HUES6 (cell line): ENCODE results near the gene PDZRN3.
"Not testable (repeated sequence)": the region's sequence is repeated elsewhere in the genome, so short reads cannot be mapped to it uniquely, and the experiment has no call there.

Source experiments
- H3K27ac ChIP-seq: 2 replicates; pipeline ENCODE4 v1.7.0; 2013; ENCODE audit warnings: low read depth, mild to moderate bottlenecking, low read length, inconsistent platforms
- H3K27me3 ChIP-seq: 2 replicates; pipeline ENCODE4 v1.6.1; 2013; ENCODE audit warnings: low read length; ENCODE audit not compliant: control insufficient read depth, insufficient read depth
- H3K36me3 ChIP-seq: 2 replicates; pipeline ENCODE4 v1.6.1; 2013; ENCODE audit warnings: low read length; ENCODE audit not compliant: control insufficient read depth, insufficient read depth
- H3K4me1 ChIP-seq: 2 replicates; pipeline ENCODE4 v1.6.1; 2013; ENCODE audit warnings: low read length; ENCODE audit not compliant: control insufficient read depth, insufficient read depth
- H3K4me3 ChIP-seq: 2 replicates; pipeline ENCODE4 v1.5.1; 2013; ENCODE audit warnings: low read depth, low read length
- H3K9ac ChIP-seq: one replicate; pipeline ENCODE4 v1.6.1; 2013; ENCODE audit warnings: mild to moderate bottlenecking, low read length
- H3K9me3 ChIP-seq: 2 replicates; pipeline ENCODE4 v1.6.1; 2013; ENCODE audit warnings: low read depth, low read length; ENCODE audit not compliant: control insufficient read depth, insufficient read depth

PDZRN3 gene

GRCh38 chr3:73573204-73573603 is 51.5 kb downstream of the PDZRN3 start:
- Histone ChIP-seq H3K27ac (no peak overlapping the region), H3K27me3 (no peaks in the 10 kb centered on the region), H3K36me3 (no peaks in the 10 kb centered on the region), H3K4me3 (no peak overlapping the region), H3K9ac (no peak overlapping the region), H3K4me1 (peaks cover 2% of the 10 kb centered on the region; the same call in 1 of the 2 replicates), H3K9me3 (no peaks in the 10 kb centered on the region)

- H3K9ac ChIP-seq = no peak overlapping the region
- H3K36me3 ChIP-seq = no peaks in the 10 kb centered on the region
- H3K4me3 ChIP-seq = no peak overlapping the region
- no peaks in the 10 kb centered on the region for H3K27me3 ChIP-seq
- no peak overlapping the region for H3K27ac ChIP-seq
- peaks cover 2% of the 10 kb centered on the region; the same call in 1 of the 2 replicates for H3K4me1 ChIP-seq
- no peaks in the 10 kb centered on the region for H3K9me3 ChIP-seq
Observed at GRCh38 chr3:73572368-73572767, 52.4 kb downstream of the PDZRN3 start.

GRCh38 chr3:73571238-73571794 is 53.4 kb downstream of the PDZRN3 start:
- no peak overlapping the region for H3K27ac ChIP-seq
- peaks cover 2% of the 10 kb centered on the region; the same call in 1 of the 2 replicates for H3K4me1 ChIP-seq
- no peaks in the 10 kb centered on the region for H3K9me3 ChIP-seq
- no peak overlapping the region for H3K9ac ChIP-seq
- H3K4me3 ChIP-seq = no peak overlapping the region
- no peaks in the 10 kb centered on the region for H3K27me3 ChIP-seq
- H3K36me3 ChIP-seq = no peaks in the 10 kb centered on the region

DNA sequence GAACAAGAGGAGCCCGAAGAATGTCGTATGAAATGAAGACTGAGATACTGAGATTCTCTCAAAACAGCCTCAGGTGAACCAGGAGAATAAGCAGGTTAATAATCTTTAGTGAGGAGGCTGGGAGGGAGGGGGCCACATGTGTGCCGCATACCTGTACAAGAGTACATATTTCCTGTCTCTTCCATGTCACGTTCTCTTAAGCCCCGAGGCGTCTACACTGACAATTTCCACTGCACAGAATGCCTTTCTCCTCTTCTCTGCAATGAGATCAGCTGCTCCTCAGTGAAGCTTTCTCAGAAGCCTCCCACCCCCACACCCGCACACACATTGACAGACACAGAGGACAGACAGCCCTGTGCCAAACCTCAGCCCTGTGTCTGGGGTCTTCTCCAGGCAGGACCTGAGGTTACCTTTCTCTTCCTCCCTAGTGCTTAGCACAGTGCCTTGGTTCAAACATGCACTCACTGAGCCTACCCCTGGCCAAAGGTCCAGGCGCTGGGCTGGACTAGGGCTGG is 55.4 kb downstream of the PDZRN3 start:
- H3K4me1 ChIP-seq = peaks cover 2% of the 10 kb centered on the region; the same call in 1 of the 2 replicates
- H3K27me3 ChIP-seq = no peaks in the 10 kb centered on the region
- no peak overlapping the region for H3K27ac ChIP-seq
- H3K36me3 ChIP-seq = no peaks in the 10 kb centered on the region
- no peaks in the 10 kb centered on the region for H3K9me3 ChIP-seq
- no peak overlapping the region for H3K4me3 ChIP-seq
- no peak overlapping the region for H3K9ac ChIP-seq

- Histone ChIP-seq H3K36me3 (no peaks in the 10 kb centered on the region), H3K4me1 (peaks cover 8% of the 10 kb centered on the region), H3K9me3 (no peaks in the 10 kb centered on the region), H3K4me3 (no peak overlapping the region), H3K27me3 (no peaks in the 10 kb centered on the region), H3K9ac (no peak overlapping the region), H3K27ac (no peak overlapping the region)
Observed at GRCh38 chr3:73568371-73568862, 56.3 kb downstream of the PDZRN3 start.

GRCh38 chr3:73565374-73565773 is 59.4 kb downstream of the PDZRN3 start:
- not testable (repeated sequence) for H3K4me1 ChIP-seq, H3K9me3 ChIP-seq, H3K36me3 ChIP-seq, H3K27ac ChIP-seq, H3K4me3 ChIP-seq, H3K9ac ChIP-seq
- H3K27me3 ChIP-seq = peaks cover 13% of the 10 kb centered on the region; the same call in 1 of the 2 replicates

DNA sequence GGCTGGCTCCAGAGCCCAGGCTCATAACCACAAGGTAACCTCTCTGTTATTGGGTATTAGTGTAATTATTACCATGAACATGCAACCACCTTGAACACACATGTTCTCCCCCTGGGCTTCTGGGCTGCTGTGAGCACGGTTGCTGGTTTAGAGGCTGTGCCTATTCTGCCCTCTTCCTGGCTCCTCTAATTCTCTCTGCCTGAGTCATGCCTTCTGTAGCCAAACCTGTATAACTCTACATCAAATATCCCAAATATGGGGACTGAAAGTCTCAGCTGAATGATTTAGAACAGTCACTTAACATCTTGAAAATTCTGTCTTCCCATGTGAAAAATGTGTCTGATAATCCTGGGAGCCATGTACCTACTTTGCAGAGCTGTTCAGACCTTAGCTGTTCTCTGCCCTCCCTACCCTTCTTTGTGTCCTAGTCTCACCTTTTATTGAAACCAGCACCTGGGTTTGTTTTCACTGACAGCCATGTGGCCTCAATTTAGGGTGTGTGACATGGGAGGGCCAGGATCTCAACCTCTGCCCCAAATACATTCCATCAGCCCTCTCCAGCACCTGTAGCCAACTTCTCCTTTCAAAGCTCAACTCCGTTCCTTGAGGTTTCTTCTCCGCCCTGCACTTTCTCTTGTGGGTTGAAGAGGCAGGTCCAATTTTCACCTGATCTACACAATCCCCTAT is 60.7 kb downstream of the PDZRN3 start:
- H3K27me3 ChIP-seq = peaks cover 26% of the 10 kb centered on the region
- H3K36me3 ChIP-seq = no peaks in the 10 kb centered on the region
- no peak overlapping the region for H3K4me3 ChIP-seq
- no peaks in the 10 kb centered on the region for H3K9me3 ChIP-seq
- H3K27ac ChIP-seq = no peak overlapping the region
- H3K4me1 ChIP-seq = peaks cover 5% of the 10 kb centered on the region; the same call in 1 of the 2 replicates
- H3K9ac ChIP-seq = no peak overlapping the region

GRCh38 chr3:73561494-73561893 is 63.2 kb downstream of the PDZRN3 start:
- Histone ChIP-seq H3K4me1 (peaks cover 21% of the 10 kb centered on the region), H3K36me3 (no peaks in the 10 kb centered on the region), H3K9me3 (no peaks in the 10 kb centered on the region), H3K27ac (no peak overlapping the region), H3K9ac (no peak overlapping the region), H3K4me3 (no peak overlapping the region), H3K27me3 (peaks cover 42% of the 10 kb centered on the region)

- Histone ChIP-seq H3K9me3 (no peaks in the 10 kb centered on the region), H3K4me3 (no peak overlapping the region), H3K27me3 (peaks cover 42% of the 10 kb centered on the region), H3K4me1 (peaks cover 33% of the 10 kb centered on the region), H3K27ac (no peak overlapping the region), H3K9ac (no peak overlapping the region), H3K36me3 (no peaks in the 10 kb centered on the region)
Observed at GRCh38 chr3:73559749-73560148, 65.0 kb downstream of the PDZRN3 start.

DNA sequence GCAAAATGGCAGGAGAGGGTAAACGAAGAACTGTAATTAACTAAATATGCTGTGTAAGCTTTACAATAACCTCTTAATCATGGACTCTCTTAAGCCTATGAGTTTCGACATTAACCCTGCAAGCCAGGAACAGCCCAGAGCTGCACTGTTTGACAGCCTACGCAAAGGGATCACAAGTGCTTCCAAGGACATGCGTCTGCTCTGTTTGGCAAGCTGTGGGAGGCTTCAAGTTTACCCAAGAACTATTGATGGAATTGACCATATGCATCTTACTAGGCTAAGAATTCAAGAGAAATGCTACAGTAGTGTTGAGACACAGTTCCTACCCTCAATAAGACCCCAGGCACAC is 66.0 kb downstream of the PDZRN3 start:
- H3K4me3 ChIP-seq = no peak overlapping the region
- H3K27ac ChIP-seq = no peak overlapping the region
- peaks cover 30% of the 10 kb centered on the region for H3K4me1 ChIP-seq
- peaks cover 42% of the 10 kb centered on the region for H3K27me3 ChIP-seq
- no peaks in the 10 kb centered on the region for H3K9me3 ChIP-seq
- no peak overlapping the region for H3K9ac ChIP-seq
- H3K36me3 ChIP-seq = no peaks in the 10 kb centered on the region

DNA sequence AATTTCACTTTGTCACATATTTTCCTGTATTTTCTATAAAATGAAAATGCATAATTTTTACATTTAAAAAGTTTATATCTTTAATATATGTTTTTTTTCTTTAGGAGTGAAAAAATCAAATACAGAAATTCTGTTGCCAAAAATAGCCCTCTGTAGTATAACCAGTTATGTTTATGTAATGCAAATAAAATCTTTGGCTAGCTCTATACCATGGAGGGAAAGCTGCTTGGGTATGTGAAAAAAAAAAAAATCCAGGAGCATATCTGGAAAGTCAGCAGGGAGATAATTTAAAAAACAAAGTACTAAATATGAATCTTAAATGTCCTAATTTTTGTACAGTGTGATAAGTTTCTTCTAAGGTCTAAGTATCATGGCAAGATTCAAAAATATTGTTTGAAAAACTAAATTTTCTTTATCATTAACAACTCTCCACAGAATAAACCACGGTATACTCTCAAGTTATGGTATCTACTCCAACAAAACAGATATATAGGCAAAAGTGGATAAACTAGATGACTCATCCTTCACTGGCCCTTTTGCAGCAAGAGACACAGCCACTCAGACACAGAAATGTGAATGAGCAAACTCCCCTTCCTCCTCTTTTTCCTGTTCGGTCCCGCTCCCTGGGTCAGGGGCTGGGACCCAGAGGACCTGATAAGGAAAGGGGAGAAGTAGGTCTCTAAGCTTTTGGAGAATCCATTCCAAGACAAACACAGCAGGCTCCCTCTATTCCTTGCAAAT is 66.6 kb downstream of the PDZRN3 start:
- no peak overlapping the region for H3K9ac ChIP-seq
- no peak overlapping the region for H3K27ac ChIP-seq
- peaks cover 42% of the 10 kb centered on the region for H3K27me3 ChIP-seq
- no peaks in the 10 kb centered on the region for H3K36me3 ChIP-seq
- H3K9me3 ChIP-seq = no peaks in the 10 kb centered on the region
- H3K4me1 ChIP-seq = peaks cover 28% of the 10 kb centered on the region
- H3K4me3 ChIP-seq = no peak overlapping the region
